GM18498 (cell line): ENCODE results near the gene TTYH1.

Source experiments
- ATAC-seq: cut with Tn5 transposase; IDR thresholded peaks from one replicate; pipeline ENCODE4 v1.9.1; 2021; ENCODE audit warnings: mild to moderate bottlenecking, moderate library complexity; ENCODE audit not compliant: unreplicated experiment

The TTYH1 gene

DNA sequence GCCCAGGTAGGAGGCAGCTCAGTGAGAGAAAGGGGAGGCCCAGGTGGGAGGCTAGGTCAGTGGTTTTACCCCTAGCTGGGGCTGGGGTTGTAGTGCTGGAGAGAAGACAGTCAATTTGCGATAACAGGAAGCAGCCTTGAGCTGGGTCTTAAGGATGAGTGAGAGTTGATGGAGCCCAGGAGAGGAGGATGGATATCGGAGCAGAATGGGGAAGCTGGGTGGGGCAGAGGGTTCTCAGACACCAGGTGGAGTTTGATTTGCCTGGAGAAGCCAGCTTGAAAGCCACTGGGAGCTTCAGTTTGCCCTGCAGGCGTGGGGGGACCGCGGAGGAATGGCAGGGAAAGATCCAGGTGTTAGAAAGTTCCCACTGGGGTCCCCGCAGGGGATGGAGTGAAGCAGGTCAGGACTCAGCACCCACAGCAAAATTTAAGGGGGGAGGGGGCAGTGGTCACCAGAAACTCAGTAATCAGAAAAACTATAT lies 58.7 kb downstream of the TTYH1 start:
- ATAC-seq, result no peak

DNA sequence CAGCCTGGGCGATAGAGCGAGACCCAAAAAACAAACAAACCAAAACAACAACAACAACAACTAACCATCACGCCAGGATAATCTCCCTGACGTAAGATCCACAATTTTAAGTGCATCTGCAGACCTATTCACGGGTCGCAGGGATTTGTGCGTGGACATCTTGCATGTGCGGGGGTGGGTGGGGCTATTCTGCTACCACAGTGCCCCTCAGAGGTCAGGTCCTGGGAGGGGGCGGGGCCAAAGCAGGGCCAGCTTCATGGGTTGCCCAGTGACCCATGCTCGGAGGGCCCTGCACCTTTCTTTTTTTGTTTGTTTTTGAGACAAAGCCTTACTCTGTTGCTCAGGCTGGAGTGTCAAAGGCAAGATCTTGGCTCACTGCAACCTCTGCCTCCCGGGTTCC lies 60.4 kb downstream of the TTYH1 start:
- no peak for ATAC-seq

DNA sequence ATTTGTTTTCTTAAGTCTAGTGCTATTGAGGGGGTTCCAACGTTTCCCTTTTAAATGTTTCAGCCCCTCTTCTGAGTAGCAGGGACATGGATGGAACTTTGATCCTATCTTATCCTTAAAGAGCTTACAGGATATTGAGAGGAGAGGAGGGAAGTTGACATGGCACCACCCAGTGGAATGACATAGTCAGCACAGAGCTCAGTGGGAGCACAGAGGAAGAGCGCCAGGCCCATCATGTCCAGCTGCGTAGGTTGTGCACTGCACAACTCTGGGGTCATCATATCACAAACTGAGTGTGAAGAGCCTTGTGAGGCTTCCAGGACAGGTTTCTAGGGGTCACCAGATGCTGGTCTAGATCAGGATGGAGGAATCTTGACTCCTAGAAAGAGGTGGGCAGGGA lies 62.4 kb downstream of the TTYH1 start:
- ATAC-seq, result no peak

DNA sequence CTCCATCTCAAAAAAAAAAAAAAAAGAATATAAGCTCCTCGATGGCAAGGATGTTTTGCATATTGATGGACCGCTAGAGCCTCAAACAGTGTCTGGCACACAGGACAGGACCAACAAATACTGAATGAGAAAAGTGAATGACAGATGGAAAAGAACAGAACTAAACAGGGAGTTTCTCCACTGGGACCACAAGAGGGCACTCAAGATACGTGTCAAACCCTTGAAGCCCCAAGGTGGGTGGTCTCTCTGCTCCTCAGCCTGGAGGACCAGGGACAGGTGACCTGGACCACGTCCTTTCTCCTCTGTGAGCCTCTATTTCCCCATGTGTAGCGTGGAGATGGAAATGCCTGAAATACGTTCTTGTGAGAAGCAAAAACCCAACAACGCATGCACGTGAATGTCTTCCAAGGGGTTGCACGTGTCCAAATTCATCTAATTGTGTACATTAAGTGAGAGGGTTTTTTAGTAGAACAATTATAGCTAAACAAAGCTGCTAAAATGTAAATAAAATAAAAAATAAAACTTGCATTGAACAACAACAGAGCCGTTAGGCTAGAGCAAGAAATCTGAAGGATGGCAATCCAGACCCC lies 63.5 kb downstream of the TTYH1 start:
- ATAC-seq, result no peak

DNA sequence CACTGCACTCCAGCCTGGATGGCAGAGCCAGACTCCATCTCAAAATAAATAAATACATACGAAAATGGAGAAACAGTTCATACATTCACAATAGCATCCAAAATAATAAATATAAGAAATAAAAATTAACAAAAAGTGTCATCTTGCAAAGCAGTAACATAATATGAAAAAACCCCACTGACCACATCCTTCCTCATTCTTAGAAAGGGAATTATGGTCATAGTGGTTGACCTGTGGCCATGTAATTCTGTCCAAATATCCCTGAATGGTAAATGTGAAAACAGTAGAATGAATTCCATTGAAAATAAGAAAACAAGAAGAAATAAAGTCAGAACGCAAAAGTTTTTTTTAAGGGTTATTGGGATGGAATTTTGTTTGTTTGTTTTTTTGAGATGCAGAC lies 64.8 kb downstream of the TTYH1 start:
- ATAC-seq, result no peak

DNA sequence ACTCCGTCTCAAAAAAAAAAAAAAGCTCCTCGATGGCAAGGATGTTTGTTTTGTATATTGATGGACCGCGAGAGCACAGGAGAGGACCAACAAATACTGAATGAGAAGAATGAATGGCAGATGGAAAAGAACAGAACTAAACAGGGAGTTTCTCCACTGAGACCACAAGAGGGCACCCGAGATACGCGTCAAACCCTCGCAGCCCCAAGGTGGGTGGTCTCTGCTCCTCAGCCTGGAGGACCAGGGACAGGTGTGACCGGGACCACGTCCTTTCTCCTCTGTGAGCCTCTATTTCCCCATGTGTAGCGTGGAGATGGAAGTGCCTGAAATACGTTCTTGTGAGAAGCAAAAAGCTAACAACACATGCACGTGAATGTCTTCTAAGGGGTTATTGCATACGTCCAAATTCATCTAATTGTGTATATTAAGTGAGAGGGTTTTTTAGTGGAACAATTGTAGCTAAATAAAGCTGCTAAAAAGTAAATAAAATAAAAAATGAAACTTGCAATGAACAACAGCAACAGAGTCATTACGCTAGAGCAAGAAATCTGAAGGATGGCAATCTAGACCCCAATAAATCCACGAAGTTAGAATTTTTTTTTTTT lies 66.2 kb downstream of the TTYH1 start:
- no peak for ATAC-seq

DNA sequence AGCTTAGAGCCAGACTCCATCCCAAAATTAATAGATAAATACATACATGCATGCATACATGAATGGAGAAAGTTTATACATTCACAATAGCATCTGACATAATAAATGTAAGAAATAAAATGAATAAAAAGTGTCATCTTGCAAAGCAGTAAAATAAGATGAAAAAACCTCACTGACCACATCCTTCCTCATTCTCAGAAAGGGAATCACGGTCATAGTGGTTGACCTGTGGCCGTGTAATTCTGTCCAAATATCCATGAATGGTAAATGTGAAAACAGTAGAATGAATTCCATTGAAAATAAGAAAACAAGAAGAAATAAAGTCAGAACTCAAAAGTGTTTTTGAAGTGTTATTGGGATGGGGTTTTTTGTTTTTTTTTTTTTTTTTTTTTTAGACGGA lies 67.6 kb downstream of the TTYH1 start:
- ATAC-seq, result no peak

DNA sequence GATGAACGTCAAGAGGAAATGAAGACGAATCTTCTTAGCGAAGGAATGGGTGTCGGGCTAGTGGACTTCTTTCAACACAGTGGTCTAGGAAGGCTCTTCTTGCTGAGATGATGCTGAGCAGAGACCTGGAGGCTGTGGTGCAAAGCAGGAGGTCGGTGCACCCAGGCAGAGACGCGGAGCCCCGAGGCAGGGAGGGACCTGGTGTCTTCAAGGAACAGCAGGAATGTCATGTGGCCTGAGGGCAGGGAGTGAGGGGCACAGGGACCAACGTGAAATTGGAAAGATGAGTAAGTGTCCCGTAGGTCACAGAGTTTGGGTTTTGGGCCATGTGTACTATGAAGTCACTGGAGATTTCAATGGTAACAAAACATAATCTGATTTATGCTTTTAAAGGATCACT lies 69.2 kb downstream of the TTYH1 start:
- no peak for ATAC-seq

DNA sequence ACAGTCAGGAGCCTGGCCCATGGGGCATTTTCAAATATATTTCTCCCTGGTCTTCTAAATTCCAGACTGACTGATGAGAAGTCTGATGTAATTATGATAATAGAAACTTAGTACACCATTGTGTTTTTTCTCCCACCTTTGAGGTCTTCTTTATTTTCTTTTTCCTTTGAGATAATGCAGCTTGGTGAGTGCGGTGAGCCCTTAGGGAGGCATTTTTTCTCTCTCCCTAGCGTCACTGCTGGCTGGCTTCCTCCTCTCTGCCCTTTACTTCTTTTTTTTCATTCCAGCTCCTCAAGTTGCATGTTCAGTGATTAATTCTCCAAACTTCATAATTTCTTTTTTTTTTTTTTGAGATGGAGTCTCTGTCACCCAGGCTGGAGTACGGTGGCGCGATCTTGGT lies 70.6 kb downstream of the TTYH1 start:
- no peak for ATAC-seq
